Spleen (tissue), 7 donors: Measurements from ENCODE around the gene ATG101.

ENCODE experiments used
- CTCF ChIP-seq, 11 experiments: fragments of 200-600 bp in 7 of 11; fragments of 450-650 bp in 4 of 11; sonication (generic) in 4 of 11; IDR thresholded peaks in 8 of 11; conservative IDR thresholded peaks in 3 of 11; 1 replicate in 7 of 11; 2 replicates in 4 of 11; pipeline versions ENCODE4 v1.4.0 to v1.8.0; 2016 to 2021; ENCODE audit warnings: antibody characterized with exemption in 11 of 11, inconsistent platforms in 4 of 11, mild to moderate bottlenecking in 1 of 11
- POLR2AphosphoS5 ChIP-seq, 3 donors: sonication (generic); formaldehyde crosslinking; IDR thresholded peaks; one replicate each; pipeline ENCODE4 v1.5.1; 2017; ENCODE audit warnings: antibody characterized with exemption in 3 of 3
- donor health status: DM: no; HTN: no; CAD: no; lungs with moderate emphysema.
- donor health status: DM: no; HTN: no; CAD: no.
- donor health status: DM: no; HTN: no; CAD: no.

- TF ChIP-seq CTCF (IDR thresholded peaks at IDR 0.05 in 8 of 11, conservative IDR thresholded peaks at IDR 0.05 in 3 of 11) (no peak), POLR2AphosphoS5 (IDR thresholded peaks at IDR 0.05) (no peak)
These were observed 18.4 kb downstream of the ATG101 start for GRCh38 chr12:52087961-52088820.
